ENCODE measurements around the gene PRKN.
A peak's percentile ranks its signal among the peaks of the same experiment; 100 is the strongest.

PRKN gene

GRCh38 chr6:162443101-162443500 lies 284.5 kb downstream of the PRKN start:
- no peak for TF ChIP-seq CTCF (IDR thresholded peaks at IDR 0.05)
- Mint-ChIP-seq H3K4me1 (peaks cover 6% of the 10 kb centered on the region), H3K27ac (no peak overlapping the region), H3K36me3 (ENCODE audit: low read depth) (peaks cover 16% of the 10 kb centered on the region), H3K27me3 (ENCODE audit: low read depth, poor library complexity) (peaks cover 13% of the 10 kb centered on the region), H3K4me3 (no peak overlapping the region), H3K9me3 (peaks cover 17% of the 10 kb centered on the region)
- peak; percentile 29 for DNase-seq

- Mint-ChIP-seq H3K4me3 (no peak overlapping the region), H3K27ac (no peak overlapping the region)
- peak; percentile 34 for DNase-seq
These were observed 284.9 kb downstream of the PRKN start for GRCh38 chr6:162442687-162443086.

GRCh38 chr6:162441991-162442390 lies 285.6 kb downstream of the PRKN start:
- Mint-ChIP-seq H3K4me3 (no peak overlapping the region), H3K27ac (no peak overlapping the region), H3K27me3 (ENCODE audit: low read depth, poor library complexity) (peaks cover 13% of the 10 kb centered on the region), H3K36me3 (ENCODE audit: low read depth) (peaks cover 19% of the 10 kb centered on the region), H3K9me3 (peaks cover 23% of the 10 kb centered on the region), H3K4me1 (peaks cover 6% of the 10 kb centered on the region)
- TF ChIP-seq CTCF (IDR thresholded peaks at IDR 0.05), result no peak
- no peak for DNase-seq

More at GRCh38 chr6:162442687-162443086, 284.9 kb downstream of the PRKN start:
- peak; percentile 65 for TF ChIP-seq CTCF (IDR thresholded peaks at IDR 0.05)
- Mint-ChIP-seq H3K27me3 (ENCODE audit: low read depth, poor library complexity) (peaks cover 13% of the 10 kb centered on the region), H3K9me3 (peaks cover 21% of the 10 kb centered on the region), H3K4me1 (peaks cover 6% of the 10 kb centered on the region), H3K36me3 (ENCODE audit: low read depth) (peaks cover 19% of the 10 kb centered on the region)

GRCh38 chr6:162438980-162439379 lies 288.6 kb downstream of the PRKN start:
- H3K4me3 Mint-ChIP-seq, result no peak overlapping the region
- DNase-seq, result no peak
- H3K36me3 Mint-ChIP-seq (ENCODE audit: low read depth), result peaks cover 19% of the 10 kb centered on the region
- peaks cover 6% of the 10 kb centered on the region for H3K4me1 Mint-ChIP-seq
- H3K9me3 Mint-ChIP-seq, result peaks cover 23% of the 10 kb centered on the region
- H3K27ac Mint-ChIP-seq, result no peak overlapping the region
- H3K27me3 Mint-ChIP-seq (ENCODE audit: low read depth, poor library complexity), result peaks cover 8% of the 10 kb centered on the region
- TF ChIP-seq CTCF (IDR thresholded peaks at IDR 0.05), result no peak

- no peak for DNase-seq
- no peaks in the 10 kb centered on the region for H3K4me1 Mint-ChIP-seq
- H3K4me3 Mint-ChIP-seq, result no peak overlapping the region
- TF ChIP-seq CTCF (IDR thresholded peaks at IDR 0.05), result no peak
- H3K27me3 Mint-ChIP-seq (ENCODE audit: low read depth, poor library complexity), result no peaks in the 10 kb centered on the region
- H3K9me3 Mint-ChIP-seq, result peaks cover 23% of the 10 kb centered on the region
- no peak overlapping the region for H3K27ac Mint-ChIP-seq
- peaks cover 19% of the 10 kb centered on the region for H3K36me3 Mint-ChIP-seq (ENCODE audit: low read depth)
These were observed 292.5 kb downstream of the PRKN start for GRCh38 chr6:162435071-162435470.

- Mint-ChIP-seq H3K9me3 (peaks cover 5% of the 10 kb centered on the region), H3K36me3 (ENCODE audit: low read depth) (peaks cover 4% of the 10 kb centered on the region), H3K27me3 (ENCODE audit: low read depth, poor library complexity) (no peaks in the 10 kb centered on the region), H3K4me3 (no peak overlapping the region), H3K27ac (no peak overlapping the region), H3K4me1 (no peaks in the 10 kb centered on the region)
- no peak for DNase-seq
- TF ChIP-seq CTCF (IDR thresholded peaks at IDR 0.05), result no peak
These were observed 306.6 kb downstream of the PRKN start for GRCh38 chr6:162421004-162421403.

All from nephron progenitor cell (in vitro differentiated cells).